Ascending aorta (tissue), 2 donors: Measurements from ENCODE around the gene SREBF1. TPM values are rescaled to one million over a fixed set of nuclear protein-coding genes. Genes with fewer than 3 reads are reported as not detected.

Source experiments
- DNase-seq, 2 donors: peaks; one replicate each; pipeline ENCODE4 v3.0.0-alpha.2; 2019; ENCODE audit warnings: low spot score in 2 of 2
- H3K27ac ChIP-seq, 2 donors: fragments of 200-600 bp; sonication (generic); one replicate each; pipeline ENCODE4 v1.5.1; 2016 to 2017; ENCODE audit warnings: mild to moderate bottlenecking in 1 of 2
- H3K27me3 ChIP-seq: fragments of 200-600 bp; sonication (generic); one replicate; pipeline ENCODE4 v1.5.1; 2017
- H3K36me3 ChIP-seq, 2 donors: fragments of 200-600 bp; sonication (generic); one replicate each; pipeline ENCODE4 v1.5.1; 2016
- H3K4me1 ChIP-seq, 2 donors: fragments of 200-600 bp; sonication (generic); one replicate each; pipeline ENCODE4 v1.5.1; 2016 to 2017; ENCODE audit warnings: mild to moderate bottlenecking in 1 of 2
- H3K4me3 ChIP-seq, 2 donors: fragments of 200-600 bp; sonication (generic); one replicate each; pipeline ENCODE4 v1.5.1; 2016 to 2017; ENCODE audit warnings: mild to moderate bottlenecking in 1 of 2
- H3K9me3 ChIP-seq, 2 donors: fragments of 200-600 bp; sonication (generic); one replicate each; pipeline ENCODE4 v1.5.1; 2016
- intact Hi-C: fragments of 100-400 bp; cut with DNase I; formaldehyde crosslinking; loops from one replicate; pipeline ENCODE4 v1.15.1; 2023
- total RNA-seq: library from RNA; depleted of rRNA; stranded (reverse); fragments of >200 nt; gene quantifications from one replicate; pipeline ENCODE4 v1.1.0, GENCODE V29; 2016
- TF ChIP-seq, protein P1 (sequence below), 3 experiments: fragments of 200-600 bp in 2 of 3; fragments of 450-650 bp in 1 of 3; sonication (generic) in 2 of 3; IDR thresholded peaks; one replicate each; pipeline ENCODE4 v1.5.1; 2016 to 2019; ENCODE audit warnings: antibody characterized with exemption in 3 of 3, mild to moderate bottlenecking in 1 of 3, moderate library complexity in 1 of 3

SREBF1 gene
- total RNA-seq, 1 donor from 2014 or later: 141 TPM

GRCh38 chr17:17779015-17779611, 57.7 kb downstream of the SREBF1 start:
- Histone ChIP-seq H3K36me3 (no peaks in the 10 kb centered on the region), H3K9me3 (no peaks in the 10 kb centered on the region), H3K4me1 (peaks cover 14 to 21% of the 10 kb centered on the region in 2 donors), H3K27me3 (no peaks in the 10 kb centered on the region), H3K27ac (peak overlapping the region; percentile 26 to 49), H3K4me3 (no peak overlapping the region)
- intact Hi-C loops: no loop called here
- DNase-seq: no peak
- TF ChIP-seq, protein P1, sequence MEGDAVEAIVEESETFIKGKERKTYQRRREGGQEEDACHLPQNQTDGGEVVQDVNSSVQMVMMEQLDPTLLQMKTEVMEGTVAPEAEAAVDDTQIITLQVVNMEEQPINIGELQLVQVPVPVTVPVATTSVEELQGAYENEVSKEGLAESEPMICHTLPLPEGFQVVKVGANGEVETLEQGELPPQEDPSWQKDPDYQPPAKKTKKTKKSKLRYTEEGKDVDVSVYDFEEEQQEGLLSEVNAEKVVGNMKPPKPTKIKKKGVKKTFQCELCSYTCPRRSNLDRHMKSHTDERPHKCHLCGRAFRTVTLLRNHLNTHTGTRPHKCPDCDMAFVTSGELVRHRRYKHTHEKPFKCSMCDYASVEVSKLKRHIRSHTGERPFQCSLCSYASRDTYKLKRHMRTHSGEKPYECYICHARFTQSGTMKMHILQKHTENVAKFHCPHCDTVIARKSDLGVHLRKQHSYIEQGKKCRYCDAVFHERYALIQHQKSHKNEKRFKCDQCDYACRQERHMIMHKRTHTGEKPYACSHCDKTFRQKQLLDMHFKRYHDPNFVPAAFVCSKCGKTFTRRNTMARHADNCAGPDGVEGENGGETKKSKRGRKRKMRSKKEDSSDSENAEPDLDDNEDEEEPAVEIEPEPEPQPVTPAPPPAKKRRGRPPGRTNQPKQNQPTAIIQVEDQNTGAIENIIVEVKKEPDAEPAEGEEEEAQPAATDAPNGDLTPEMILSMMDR (IDR thresholded peaks at IDR 0.05): no peak

DNA sequence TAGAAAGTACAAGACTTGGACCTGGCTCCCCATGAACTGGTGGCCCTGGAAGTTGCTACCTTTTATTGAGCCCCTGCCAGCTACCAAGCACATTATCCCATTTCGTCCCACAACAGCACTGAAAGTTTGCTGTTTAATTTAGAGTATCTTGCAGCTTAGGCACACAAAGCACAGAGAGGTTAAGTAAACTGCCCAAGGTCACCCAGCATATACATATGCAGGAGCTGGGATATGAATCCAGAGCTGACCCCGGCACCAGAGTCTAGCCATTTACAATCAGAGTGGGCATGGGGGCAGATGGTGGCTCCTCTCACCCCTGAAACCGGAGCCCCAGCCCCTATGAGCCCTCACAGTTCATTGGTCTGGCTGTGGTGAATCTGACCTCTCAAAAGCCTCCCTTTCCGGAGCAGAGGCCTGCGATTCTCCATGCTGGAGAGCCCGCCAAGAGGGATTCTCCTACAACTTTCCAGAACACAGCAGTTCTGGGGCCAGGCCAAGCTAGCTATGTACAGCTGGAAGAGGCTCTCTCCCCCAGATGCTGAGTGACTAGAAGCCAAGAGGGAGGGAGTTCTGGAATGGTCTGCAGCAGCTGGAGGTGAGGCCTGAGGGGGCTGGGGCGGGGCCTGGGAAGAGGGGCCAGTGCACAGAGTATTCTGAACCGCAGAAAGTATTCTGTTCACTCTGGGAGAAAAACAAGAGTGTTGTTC, 58.3 kb downstream of the SREBF1 start:
- Histone ChIP-seq H3K4me1 (peaks cover 7 to 17% of the 10 kb centered on the region in 2 donors), H3K36me3 (no peaks in the 10 kb centered on the region), H3K27ac (peak overlapping the region; percentile 1 to 49), H3K27me3 (no peaks in the 10 kb centered on the region), H3K9me3 (no peaks in the 10 kb centered on the region), H3K4me3 (no peak overlapping the region)
- TF ChIP-seq, protein P1 (IDR thresholded peaks at IDR 0.05): no peak
- DNase-seq: no peak
- intact Hi-C loops: no loop called here

GRCh38 chr17:17776889-17777288, 59.9 kb downstream of the SREBF1 start:
- intact Hi-C loops: no loop called here
- no peaks in the 10 kb centered on the region for H3K36me3 ChIP-seq
- H3K27ac ChIP-seq: no peak overlapping the region

GRCh38 chr17:17774009-17774881, 62.5 kb downstream of the SREBF1 start:
- Histone ChIP-seq H3K36me3 (no peaks in the 10 kb centered on the region), H3K27me3 (no peaks in the 10 kb centered on the region), H3K4me1 (peaks cover 3% of the 10 kb centered on the region in 2 donors), H3K9me3 (no peaks in the 10 kb centered on the region), H3K4me3 (peak overlapping the region in 1 of 2 donors; percentile 21), H3K27ac (peak overlapping the region; percentile 59 to 70)
- TF ChIP-seq, protein P1 (IDR thresholded peaks at IDR 0.05): peak in 2 of 3 experiments; percentile 9 to 53
- no peak for DNase-seq
- intact Hi-C loops: no loop called here

More at GRCh38 chr17:17776889-17777288, 59.9 kb downstream of the SREBF1 start:
- H3K4me1 ChIP-seq: peaks cover 4 to 11% of the 10 kb centered on the region in 2 donors
- H3K9me3 ChIP-seq: no peaks in the 10 kb centered on the region
- H3K27me3 ChIP-seq: no peaks in the 10 kb centered on the region
- DNase-seq: no peak
- no peak overlapping the region for H3K4me3 ChIP-seq
- TF ChIP-seq, protein P1 (IDR thresholded peaks at IDR 0.05): no peak

- H3K27me3 ChIP-seq: no peaks in the 10 kb centered on the region
- no peaks in the 10 kb centered on the region for H3K9me3 ChIP-seq
- intact Hi-C loops: no loop called here
- H3K36me3 ChIP-seq: no peaks in the 10 kb centered on the region
- H3K4me1 ChIP-seq: peaks cover 3% of the 10 kb centered on the region in 2 donors
- TF ChIP-seq, protein P1 (IDR thresholded peaks at IDR 0.05): no peak
- H3K27ac ChIP-seq: no peak overlapping the region
- DNase-seq: no peak
- H3K4me3 ChIP-seq: no peak overlapping the region
Measured at GRCh38 chr17:17772231-17772630, 64.6 kb downstream of the SREBF1 start.
